Kidney capillary endothelial cell (primary cell): Measurements from ENCODE around the gene FAM53B.

Experiments
- DNase-seq: peaks from one replicate; pipeline ENCODE4 v3.0.0-alpha.2; 2018; ENCODE audit warnings: low spot score

Gene FAM53B

DNA sequence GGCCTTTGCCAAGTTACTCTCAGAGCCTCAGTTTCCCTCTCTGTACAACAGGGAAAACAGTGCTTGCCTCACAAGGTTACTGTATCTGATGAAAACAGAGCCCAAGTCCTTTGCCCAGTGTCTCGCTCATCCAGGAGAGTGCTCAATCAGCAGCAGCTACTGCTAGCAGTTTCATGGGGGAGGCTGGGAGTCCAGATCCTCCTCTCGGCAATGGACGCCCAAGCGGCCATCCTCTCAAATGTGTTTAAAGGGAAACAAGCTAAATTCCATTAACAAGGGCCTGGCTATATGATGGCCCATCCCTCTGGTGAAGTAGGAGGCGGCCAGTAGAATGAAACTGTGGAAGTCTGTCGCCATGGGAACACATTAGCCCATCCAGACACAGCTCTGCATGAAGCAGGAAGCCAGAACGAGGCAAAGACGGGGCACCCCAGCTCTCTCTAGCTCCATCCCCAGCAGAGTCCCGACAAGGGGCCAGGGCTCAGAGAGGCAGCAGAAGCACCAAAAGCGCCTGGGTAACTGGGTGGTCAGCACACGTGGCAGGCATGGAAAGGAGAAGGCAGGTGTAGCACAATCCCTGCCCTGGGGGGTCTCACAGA lies 35.2 kb downstream of the FAM53B start:
- DNase-seq, result no peak

DNA sequence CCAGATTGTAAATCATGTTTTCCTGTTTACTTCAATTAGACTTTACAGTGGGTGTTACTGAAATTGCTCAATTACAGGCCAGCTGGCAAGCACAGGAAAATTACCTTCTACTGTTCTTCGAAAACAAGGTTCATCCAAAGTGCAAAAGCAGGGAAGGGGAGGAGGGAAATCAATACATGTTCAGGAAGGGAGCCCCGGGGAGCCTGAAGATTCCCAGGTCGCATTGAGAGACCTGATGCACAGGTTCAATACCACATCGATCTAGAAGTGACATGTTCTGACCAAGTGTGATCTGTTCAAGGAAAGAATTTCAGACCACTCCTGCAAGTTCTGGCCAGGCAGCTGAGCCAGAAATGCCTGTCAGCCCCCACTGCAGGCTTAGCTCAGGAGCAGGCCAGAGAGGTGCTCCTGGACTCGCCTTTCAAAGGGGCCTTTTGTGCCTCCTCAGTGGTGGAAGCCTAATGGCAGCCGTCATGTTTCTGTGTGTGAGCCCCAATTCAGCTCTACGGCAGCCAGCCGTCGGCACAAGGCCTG lies 35.9 kb downstream of the FAM53B start:
- DNase-seq, result no peak

DNA sequence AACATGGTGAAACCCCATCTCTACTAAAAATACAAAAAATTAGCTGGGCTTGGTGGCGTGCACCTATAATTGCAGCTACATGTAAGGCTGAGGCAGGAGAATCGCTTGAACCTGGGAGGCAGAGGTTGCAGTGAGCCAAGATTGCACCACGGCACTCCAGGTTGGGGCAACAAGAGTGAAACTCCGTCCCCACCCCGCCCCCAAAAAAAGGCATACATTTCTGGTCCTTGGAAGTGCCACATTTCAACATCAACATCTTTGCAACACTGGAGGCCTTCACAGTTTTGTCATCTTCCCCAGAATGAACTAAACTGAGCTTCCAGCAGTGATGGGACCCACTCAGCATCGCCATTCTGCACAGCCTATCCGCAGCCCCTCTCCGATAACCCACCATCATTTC lies 36.6 kb downstream of the FAM53B start:
- no peak for DNase-seq

DNA sequence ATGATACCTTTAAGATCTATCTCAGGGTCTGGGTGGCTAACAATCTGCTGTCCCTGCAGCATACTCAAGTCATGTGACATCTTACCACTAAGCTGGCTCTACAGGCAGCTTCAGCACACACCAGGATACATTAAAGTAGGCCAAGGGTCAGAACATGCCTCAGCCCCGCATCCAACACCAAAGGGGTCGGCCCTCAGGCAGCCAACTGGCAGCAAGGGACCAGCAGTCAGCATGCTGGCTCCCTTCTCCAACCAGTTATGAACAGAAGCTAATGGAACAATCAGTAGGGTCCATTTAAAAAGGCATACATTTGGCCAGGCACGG lies 37.1 kb downstream of the FAM53B start:
- no peak for DNase-seq

DNA sequence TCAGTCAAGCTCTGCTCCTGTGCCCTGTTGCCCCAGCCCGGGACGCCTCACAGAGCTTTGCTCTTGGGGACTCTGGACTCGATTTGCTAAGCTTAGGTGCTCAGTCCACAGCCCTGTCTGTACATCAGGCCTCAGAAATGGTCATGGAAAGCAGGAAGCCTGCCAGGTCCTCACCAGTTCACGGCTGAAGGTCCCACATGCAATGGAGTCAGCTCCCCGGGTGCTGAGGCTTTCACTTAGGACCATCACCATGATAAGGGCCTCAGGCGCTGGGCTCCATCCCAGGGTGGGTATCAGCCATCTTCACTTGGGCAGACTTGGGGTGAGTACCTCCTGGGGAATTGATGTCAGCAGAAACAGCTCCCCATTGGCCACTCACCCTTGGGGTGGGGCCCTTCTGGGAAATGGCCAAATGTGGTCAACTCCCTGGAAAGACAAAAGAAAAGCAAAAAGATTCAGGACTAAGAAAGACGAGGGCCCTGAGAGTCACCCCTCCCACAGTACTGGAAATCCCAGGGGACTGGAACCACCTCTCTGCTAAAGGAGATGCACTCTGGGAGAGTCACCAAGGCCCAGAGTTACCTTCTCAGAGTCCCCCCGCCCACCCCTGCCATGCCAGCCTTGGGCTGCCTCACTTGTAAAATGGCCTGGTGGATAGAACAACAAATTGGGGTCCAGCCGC lies 37.6 kb downstream of the FAM53B start:
- no peak for DNase-seq

DNA sequence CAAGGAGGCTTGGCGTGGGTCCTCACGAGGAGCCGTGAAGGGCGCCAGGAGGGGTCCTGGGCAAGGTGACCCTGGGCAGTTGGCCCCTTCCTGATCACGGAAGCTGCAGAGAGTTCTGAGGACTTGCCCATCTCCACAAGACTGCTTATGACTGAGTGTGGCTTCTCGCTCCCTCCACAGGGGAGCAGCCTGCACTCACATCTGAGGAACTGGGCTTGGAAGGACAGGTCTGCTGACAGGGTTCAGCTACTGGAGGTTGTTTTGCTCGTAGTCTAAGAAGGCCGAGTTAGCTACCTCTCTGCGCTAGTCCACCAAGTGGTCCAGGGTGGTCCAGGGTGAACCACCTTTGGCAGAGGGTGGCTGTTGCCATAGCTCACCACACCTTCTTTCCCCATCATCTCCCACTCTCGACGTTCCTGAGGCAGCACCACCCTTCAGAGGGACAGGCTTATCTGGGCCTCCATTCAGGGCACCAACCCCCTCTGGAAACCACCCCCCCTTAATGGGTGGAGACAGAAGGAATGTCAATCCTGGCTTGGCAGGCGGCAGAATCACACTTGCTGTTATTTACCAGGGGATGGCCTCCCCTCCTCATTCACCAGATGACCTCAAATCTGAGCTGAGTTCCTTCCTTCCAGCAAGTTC lies 38.2 kb downstream of the FAM53B start:
- DNase-seq, result no peak

DNA sequence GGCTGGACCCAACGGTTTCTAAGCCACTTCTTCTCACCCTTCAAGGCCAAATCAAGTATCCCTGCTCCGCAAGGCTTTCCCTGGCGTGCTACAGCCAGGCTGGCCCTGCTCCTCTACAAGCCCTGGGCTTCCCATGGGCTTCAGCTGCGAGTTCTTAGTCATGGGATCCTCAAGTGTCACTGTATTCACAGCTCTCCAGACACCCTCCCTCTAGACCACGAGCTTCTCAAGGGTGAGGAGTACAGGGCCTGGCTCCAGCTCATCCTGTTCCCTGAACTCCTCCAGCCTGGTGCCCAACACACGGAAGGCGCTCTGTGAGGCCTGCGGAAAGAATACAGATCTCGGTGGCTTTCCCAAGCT lies 38.8 kb downstream of the FAM53B start:
- no peak for DNase-seq

DNA sequence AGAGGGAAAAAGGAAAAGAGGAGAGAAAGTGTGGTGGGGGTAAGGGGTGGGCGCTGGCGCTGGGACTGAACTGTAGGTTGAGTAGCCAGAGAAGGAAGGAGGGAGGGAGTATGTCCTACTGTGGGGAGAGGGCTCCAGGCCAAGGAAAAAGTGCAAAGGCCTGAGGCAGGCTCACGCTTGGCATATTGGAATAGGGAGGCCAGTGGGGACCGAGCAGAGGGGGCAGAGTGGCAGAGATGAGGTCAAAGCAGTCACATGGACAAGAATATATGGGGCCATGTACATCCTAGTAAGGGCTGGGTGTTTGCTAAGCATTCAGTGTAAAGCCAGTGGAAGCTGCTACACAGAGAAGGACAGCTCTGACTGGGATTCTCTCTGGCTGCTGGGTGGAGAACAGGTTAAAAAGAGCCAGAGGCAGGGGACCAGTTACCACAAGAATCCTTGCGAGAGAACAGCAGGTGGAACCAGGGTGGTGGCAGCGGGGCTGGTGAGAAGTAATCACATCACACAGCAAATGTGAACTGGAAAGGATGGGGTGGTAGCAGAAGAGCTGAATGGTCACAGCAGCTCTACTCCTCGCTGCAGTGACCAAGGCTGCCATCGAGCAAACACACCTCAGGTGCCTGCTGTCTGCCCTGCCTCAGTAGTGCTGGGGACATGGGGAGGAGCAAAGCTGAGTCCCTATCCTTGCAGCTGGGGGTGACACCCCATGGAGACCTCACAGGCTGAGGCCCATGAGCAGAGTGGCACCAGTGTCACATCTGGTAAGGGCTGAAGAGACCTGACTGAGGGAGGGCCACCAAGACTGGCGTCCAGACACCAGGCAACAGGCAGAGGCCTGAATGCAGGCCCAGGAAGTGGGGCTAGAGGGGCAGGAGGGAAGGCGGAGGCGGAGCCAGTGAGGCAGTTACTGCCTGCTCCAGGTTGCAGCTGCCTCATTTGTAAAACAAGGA lies 39.5 kb downstream of the FAM53B start:
- no peak for DNase-seq

DNA sequence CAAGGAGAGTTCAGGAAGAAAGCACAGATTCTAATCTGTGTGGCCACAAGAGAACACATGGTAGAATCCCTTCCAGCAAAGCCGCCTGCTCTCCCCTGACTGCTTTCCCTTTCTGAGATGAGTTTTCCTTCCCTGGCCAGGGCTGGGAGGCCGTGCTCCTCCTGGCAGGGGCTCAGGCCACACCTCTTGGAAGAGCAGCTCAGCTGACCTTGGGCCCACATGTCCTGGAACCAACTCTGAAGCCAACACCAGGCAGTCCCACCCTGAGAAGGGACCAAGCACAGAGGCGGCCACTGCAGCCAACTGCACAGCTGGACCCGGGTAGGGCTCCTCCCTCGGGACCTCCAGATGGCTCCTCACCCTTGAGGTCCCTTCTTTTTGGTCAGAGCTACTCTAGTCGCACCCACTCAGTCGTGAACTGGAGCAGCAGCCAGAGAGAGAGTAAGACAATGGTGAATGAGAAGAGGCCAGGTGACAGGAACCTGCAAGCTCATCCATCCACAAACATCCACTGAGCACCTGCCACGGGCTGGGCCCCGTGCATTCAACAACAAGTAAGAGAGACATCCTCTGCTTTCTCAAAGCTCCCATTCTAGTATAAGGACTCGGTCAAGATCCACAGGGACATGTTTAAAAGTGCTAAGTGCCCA lies 40.3 kb downstream of the FAM53B start:
- DNase-seq, result no peak

DNA sequence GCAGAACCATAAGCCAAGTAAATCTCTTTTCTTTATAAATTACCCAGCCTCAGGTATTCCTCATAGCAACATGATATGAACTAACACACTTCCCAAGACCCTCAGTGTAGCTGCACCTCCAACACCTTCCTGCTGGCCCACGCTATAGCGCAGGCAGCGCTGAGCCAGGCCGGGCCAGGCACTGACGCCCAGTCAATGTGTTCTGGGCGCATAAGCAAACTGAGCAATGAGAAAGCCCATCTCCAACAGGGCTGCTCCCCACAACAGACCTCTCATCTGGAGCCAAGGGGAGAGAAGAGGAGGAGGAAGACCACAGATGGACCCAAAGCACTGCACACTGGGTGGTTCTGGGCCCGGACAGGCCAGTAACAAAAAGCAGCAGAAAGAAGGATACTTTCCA lies 40.8 kb downstream of the FAM53B start:
- no peak for DNase-seq

DNA sequence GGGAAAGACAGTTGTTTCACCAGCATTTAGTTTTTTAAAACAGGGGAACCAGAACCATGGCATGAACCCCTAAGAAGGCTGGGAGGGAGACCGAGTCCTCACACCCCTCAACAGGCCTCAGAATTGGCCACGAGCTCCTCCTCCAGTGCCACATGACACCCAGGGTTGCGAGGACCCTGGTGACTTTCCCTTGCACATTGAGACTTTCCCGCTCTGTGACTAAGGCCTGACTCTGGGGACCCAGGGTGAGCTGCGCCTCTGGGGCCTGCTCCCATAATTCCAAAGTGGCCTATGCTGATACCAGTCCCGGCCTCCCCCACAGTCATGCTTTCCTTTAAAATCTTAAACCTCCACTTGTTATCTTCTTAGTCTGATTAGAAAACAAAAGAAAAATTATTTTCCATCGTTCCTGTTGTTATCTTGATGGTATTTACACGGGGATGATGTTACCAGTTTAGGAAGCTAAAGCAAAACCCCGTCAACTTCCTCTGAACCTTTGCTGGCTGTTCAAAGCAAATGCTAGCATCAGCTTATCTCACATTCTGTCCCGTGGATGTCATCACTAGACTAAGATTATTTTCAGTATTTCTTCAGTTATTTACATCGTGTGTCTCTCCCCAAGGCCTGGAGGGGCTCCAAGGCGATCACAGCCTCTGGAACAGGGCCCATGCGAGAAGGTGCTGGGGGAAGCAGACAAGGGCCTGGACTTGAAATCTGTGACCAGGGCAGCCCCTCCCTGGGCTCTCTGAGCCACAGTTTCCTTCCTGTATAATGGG lies 42.1 kb downstream of the FAM53B start:
- DNase-seq, result no peak

DNA sequence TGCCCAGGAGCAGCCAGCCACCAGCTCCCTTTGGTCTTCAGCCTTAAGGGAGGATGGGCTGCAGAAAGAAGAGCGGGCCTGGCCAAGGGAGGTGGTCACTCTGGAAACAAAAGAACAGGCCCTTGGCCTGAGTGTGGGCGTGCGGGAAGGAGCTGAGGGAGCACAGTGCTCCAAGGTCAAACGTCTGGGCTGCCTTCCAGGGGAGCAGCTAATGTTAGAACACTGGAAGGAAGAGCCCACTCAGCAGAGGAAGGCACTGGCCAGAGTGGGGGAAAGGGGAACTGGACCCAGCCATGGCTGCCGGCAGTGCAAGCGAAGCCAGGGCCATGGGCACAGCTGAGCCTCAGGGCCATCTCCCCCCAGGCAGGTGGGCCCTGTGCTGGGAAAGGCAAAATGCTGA lies 42.7 kb downstream of the FAM53B start:
- no peak for DNase-seq

DNA sequence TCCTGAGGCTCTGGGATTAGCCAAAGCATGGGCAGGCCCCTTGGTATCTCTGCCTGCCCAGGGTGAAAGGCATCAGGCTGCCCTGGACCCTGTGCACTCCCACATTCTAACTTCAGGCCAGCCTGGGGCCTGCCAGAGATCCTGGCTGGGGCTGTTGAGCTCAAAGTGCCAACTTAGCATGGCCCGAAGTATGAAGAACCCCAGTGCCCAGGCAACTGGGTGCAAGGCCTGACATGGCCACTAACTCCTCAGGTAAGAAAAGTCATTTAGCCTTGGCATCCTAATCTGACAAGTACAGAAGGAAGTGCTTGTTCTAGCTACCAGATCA lies 43.2 kb downstream of the FAM53B start:
- no peak for DNase-seq

DNA sequence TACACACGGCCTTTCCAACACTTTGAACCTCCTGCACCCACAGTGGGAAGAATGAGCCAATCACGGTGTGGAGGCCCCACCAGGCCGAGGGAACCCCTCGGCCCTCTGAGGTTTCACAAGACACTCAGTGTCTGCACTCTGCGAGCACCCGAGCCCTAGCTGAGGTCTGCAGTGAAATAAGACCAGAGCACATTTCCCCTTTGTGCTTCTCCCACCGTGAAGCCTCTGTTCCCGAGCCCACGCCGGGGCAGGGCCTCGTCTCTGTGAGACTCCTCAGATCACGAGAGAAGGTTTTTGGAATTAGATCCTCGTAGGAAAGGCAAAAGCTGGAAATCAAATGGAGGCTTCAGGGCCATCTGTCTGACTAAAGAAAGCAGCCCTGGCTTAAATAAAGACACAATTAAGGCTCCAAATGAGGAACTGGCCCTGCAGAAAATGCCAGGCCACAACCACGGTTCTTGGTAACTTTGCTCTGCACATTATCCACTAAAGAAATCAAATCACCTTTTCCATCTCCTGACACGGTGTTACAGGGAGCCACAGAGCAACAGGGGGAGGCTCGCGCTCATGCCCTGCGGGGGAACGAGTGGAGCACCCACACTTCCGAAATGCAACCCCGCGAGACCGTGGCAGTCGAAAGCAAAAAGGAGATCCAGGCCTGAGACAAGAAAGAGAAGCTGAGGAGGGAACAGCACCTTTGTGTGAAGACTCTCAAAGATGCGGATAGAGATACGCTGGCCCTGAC lies 43.7 kb downstream of the FAM53B start:
- no peak for DNase-seq

DNA sequence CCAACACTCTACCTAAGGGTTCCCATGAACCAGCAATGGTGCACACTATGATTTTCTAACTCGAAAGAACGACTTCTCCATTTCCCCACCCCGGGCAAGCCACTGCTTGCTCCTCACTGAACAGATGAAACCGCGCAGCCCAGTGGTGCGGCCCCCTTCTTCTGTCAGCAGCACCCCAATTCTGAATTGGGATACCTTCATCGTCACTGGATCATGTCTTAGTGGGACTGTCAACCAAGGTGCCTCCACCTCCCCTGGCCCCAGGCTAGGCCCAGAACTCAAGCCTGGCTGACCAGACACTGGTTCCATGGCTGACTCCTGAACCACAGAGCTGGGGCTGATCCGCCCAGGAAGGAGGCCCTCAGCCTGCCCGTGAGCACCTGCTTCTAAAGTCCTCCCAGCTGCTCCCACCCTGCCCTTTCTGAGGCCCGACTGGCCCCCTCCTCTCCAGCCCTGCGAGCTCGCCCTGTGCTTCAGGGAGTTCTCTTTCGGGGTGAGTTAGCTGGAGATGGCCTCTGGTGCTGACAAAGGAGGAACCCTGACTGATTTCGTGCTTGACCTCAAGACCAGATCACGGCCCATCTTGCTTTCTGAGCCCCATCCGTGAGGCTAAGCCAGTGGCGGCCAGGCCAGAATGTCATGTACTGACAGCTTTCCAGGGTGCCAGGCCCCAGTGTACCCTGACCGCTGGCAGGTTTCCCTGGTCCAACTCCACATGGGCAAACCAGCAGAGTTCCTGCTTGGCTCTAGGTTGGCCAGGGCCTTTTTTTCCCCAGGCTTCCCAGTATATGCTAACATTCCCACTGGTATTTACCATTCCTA lies 44.5 kb downstream of the FAM53B start:
- DNase-seq, result no peak

DNA sequence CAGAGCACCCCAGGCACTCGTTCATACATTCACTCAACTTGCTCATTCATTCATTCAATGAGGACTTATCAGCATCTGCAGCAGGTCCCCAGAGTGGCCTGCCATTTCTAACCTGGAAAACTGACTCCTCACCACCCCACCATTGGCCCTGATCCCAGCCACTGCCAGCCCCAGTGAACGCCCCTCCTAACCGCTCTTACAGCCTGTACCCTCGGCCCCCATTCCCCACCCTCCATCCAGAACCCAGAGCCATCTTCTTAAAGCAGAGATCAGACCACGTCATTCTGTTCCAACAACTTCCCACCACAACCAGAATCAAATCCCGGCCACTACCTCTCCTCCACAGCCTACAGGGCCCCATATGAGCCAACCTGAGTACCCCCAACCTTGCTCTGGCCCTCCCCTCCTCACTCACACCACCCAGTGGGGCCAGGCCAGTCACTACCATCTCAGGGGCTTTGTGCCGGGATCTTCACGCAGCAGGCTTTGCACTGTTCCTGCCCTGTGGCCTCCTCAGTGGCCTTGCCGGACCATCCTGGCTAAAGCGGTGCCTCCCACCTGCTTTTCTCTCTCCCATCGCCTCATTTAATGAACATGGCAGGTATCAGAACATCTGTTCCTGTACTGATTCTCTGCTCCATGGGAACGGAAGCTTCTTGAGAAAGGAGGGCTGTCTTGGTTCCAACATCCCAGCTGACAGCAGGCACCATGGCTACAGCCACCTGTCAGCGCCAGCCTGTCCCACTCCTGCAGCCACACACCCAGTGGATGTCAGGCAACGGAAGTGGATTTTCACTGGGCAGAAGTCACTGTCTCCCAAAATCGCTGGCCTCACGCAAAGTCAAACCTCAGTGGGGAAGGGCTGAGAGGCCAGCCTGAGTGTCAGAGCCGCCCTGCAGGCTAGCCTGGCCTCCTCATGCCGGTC lies 45.4 kb downstream of the FAM53B start:
- DNase-seq, result no peak

DNA sequence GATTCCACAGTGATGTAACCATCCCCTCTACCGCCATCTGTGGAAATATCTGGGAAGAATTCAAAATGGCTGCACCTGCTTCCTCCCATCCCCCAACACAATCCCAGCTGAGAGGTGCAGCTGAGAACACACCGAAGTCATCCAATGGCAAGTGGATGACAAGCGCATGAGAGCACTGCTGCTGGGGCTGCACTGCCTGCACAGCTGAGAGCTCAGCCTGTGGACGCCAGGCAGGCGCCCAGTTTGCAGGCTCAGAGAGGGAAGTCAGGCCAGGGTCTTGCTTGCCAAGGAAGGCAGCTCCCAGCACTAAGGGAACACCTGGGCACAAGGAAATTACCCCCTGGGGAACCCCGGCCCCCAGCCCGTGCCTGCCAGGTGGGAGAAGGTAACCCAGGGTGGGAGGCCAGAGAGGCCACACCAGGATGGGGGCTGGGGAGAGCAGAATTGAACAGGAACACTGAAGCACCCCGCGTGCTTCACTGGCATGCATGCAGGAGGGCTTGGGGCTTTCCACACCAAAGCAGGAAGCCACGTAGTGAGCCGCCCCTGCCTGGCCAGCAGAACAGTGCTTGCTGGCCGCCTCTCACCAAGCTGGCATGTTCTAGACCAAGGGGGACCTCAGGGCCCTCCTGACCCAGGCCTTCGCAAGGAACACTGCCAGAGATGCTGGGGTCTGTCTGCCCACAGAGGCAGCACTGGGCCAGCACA lies 46.2 kb downstream of the FAM53B start:
- no peak for DNase-seq

DNA sequence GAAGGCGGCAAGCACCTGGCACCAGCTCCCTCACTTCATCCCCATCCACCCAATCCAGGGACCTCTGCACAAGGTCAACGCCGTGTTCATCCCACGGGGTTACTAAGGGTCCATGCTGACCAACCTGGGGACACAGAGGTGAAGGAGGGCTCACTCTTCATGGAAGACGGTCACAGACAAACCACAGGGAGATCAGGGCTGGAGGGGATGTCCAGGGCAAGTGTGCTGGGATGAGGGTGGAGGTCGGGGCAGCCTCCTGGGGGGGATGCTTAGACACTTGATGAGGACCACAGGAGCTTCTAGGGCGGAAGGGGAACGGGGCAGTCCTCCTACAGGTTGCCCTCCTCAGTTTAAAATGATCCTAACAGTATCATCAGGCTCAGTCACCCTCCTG lies 46.7 kb downstream of the FAM53B start:
- no peak for DNase-seq
